CD4-positive, alpha-beta memory T cell (primary cell): ENCODE measurements around the gene LLPH. TPM values are rescaled to one million over a fixed set of nuclear protein-coding genes. Genes with fewer than 3 reads are reported as not detected.

Source experiments
- CTCF ChIA-PET: fragments of 350-600 bp; sonication (Branson Sonifier 250); formaldehyde crosslinking; loops from one replicate; lab custom pipeline; 2021; ENCODE audit warnings: inconsistent platforms; ENCODE audit not compliant: partially characterized antibody; lab: Charles Lee
- POLR2A ChIA-PET: fragments of 350-600 bp; sonication (Branson Sonifier 250); formaldehyde crosslinking; loops from one replicate; lab custom pipeline; 2021; ENCODE audit not compliant: partially characterized antibody; lab: Charles Lee
- DNase-seq, 5 donors: peaks; one replicate each; pipeline versions ENCODE4 v3.0.0 to v3.0.0-alpha.2; 2020 to 2022; ENCODE audit warnings: mixed read lengths in 1 of 5
- H3K27ac ChIP-seq: one replicate; pipeline ENCODE4 v1.7.0; 2013; ENCODE audit warnings: low read depth, low read length
- H3K27me3 ChIP-seq: 2 replicates; pipeline ENCODE4 v1.7.0; 2013; ENCODE audit warnings: mild to moderate bottlenecking, low read length, moderate library complexity; ENCODE audit not compliant: insufficient read depth
- H3K36me3 ChIP-seq: 2 replicates; pipeline ENCODE4 v1.7.0; 2013; ENCODE audit warnings: mild to moderate bottlenecking, low read length, moderate library complexity; ENCODE audit not compliant: insufficient read depth
- H3K4me1 ChIP-seq: 2 replicates; pipeline ENCODE4 v1.7.0; 2013; ENCODE audit warnings: mild to moderate bottlenecking, low read length, moderate library complexity; ENCODE audit not compliant: insufficient read depth
- H3K4me3 ChIP-seq, 2 donors: one replicate each; pipeline ENCODE4 v1.7.0; 2013; ENCODE audit warnings: low read length in 2 of 2, mild to moderate bottlenecking in 1 of 2
- H3K9me3 ChIP-seq, 2 donors: one replicate each; pipeline ENCODE4 v1.7.0; 2013; ENCODE audit warnings: low read length in 2 of 2, control low read depth in 1 of 2; ENCODE audit not compliant: control insufficient read depth in 1 of 2
- H3K27ac Mint-ChIP-seq, 7 donors: one replicate each; pipeline ENCODE4 v1.8.0; 2020 to 2021; ENCODE audit warnings: mixed read lengths in 7 of 7, mild to moderate bottlenecking in 6 of 7, inconsistent platforms in 3 of 7, moderate library complexity in 3 of 7
- H3K27me3 Mint-ChIP-seq, 2 donors: one replicate each; pipeline ENCODE4 v1.8.0; 2020 to 2021; ENCODE audit warnings: mixed read lengths in 2 of 2
- H3K36me3 Mint-ChIP-seq, 2 donors: one replicate each; pipeline ENCODE4 v1.8.0; 2020 to 2021; ENCODE audit warnings: mixed read lengths in 2 of 2, inconsistent platforms in 1 of 2, mild to moderate bottlenecking in 1 of 2
- H3K4me1 Mint-ChIP-seq, 4 donors: one replicate each; pipeline ENCODE4 v1.8.0; 2020 to 2021; ENCODE audit warnings: mixed read lengths in 4 of 4, mild to moderate bottlenecking in 1 of 4
- H3K4me3 Mint-ChIP-seq, 8 donors: one replicate each; pipeline ENCODE4 v1.8.0; 2020 to 2021; ENCODE audit warnings: mixed read lengths in 8 of 8, mild to moderate bottlenecking in 7 of 8, moderate library complexity in 6 of 8, inconsistent platforms in 3 of 8
- H3K9me3 Mint-ChIP-seq, 8 donors: one replicate each; pipeline ENCODE4 v1.8.0; 2020 to 2021; ENCODE audit warnings: mixed read lengths in 8 of 8, mild to moderate bottlenecking in 5 of 8, inconsistent platforms in 3 of 8, moderate library complexity in 1 of 8
- intact Hi-C: fragments of 100-400 bp; cut with micrococcal nuclease; formaldehyde crosslinking; loops from one replicate; pipeline ENCODE4 v1.15.1; 2023
- polyA plus RNA-seq, 2 donors: library from polyadenylated mRNA; unstranded; fragments of 300-500 nt; fragmentation: Illumina TruSeq; gene quantifications; one replicate each; pipeline ENCODE4 v1.2.3, GENCODE V29; 2021
- total RNA-seq, 2 experiments: library from RNA; stranded (reverse); gene quantifications; one replicate each; pipeline ENCODE4 v1.2.3, GENCODE V29; 2021

Gene LLPH
- total and polyA plus RNA-seq, 4 experiments from 2014 or later, result 25.8 to 35.9 (median 30.2) TPM

- Histone ChIP-seq H3K27ac (no peak overlapping the region), H3K9me3 (no peaks in the 10 kb centered on the region), H3K27me3 (no peaks in the 10 kb centered on the region), H3K4me3 (no peak overlapping the region), H3K36me3 (no peaks in the 10 kb centered on the region), H3K4me1 (no peaks in the 10 kb centered on the region)
- no peak for DNase-seq
- intact Hi-C loops, result no loop called here
- Mint-ChIP-seq H3K4me3 (no peak overlapping the region), H3K27me3 (peaks cover 28 to 30% of the 10 kb centered on the region in 2 donors), H3K4me1 (no peaks in the 10 kb centered on the region), H3K9me3 (peaks cover 0 to 19% (median 9%) of the 10 kb centered on the region in 8 donors), H3K27ac (no peak overlapping the region), H3K36me3 (no peaks in the 10 kb centered on the region)
- ChIA-PET POLR2A (no interaction called here), CTCF (interaction anchor here (0.7 to 1.8 kb wide), 2 partner anchors 1191 to 1195 kb away, joined by 3 to 8 read pairs; no protein-coding TSS in a partner anchor)
Measured at GRCh38 chr12:66085213-66085612, 45.3 kb downstream of the LLPH start.

GRCh38 chr12:66083766-66084165 is 46.8 kb downstream of the LLPH start:
- no peaks in the 10 kb centered on the region for H3K36me3 Mint-ChIP-seq
- Histone ChIP-seq H3K36me3 (no peaks in the 10 kb centered on the region), H3K9me3 (no peaks in the 10 kb centered on the region), H3K4me1 (no peaks in the 10 kb centered on the region), H3K4me3 (no peak overlapping the region), H3K27me3 (no peaks in the 10 kb centered on the region), H3K27ac (no peak overlapping the region)
- peaks cover 0 to 19% (median 9%) of the 10 kb centered on the region in 8 donors for H3K9me3 Mint-ChIP-seq
- H3K4me3 Mint-ChIP-seq, result no peak overlapping the region
- peaks cover 24 to 30% of the 10 kb centered on the region in 2 donors for H3K27me3 Mint-ChIP-seq
- no peak for DNase-seq
- H3K4me1 Mint-ChIP-seq, result no peaks in the 10 kb centered on the region
- POLR2A ChIA-PET, result no interaction called here
- CTCF ChIA-PET, result no interaction called here
- H3K27ac Mint-ChIP-seq, result no peak overlapping the region
- intact Hi-C loops, result no loop called here

- CTCF ChIA-PET, result no interaction called here
- H3K27me3 ChIP-seq, result no peaks in the 10 kb centered on the region
Measured at GRCh38 chr12:66082744-66083143, 47.8 kb downstream of the LLPH start.

DNA sequence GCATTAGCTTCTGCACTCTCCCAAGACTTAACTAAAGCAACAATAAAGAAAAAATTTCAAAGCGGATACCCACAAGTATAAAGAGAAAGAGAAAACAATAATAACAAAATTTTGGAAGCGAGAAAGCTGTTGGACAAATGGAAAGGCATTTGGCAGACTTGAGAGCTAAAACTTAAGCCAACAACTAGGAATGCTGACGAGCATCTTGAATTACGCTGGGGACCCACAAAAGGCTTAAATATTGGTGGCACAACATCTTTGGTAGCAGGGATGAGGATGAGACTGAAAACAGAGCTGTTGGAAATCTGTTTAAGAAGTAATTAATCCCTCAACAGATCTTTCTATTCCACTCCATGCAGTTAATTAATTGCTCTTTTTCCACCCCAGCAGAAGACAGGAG is 49.8 kb downstream of the LLPH start:
- CTCF ChIA-PET, result interaction anchor here (0.8 kb wide), 1 partner anchor 525 kb away, joined by 3 read pairs; no protein-coding TSS in a partner anchor
- peaks cover 22 to 29% of the 10 kb centered on the region in 2 donors for H3K27me3 Mint-ChIP-seq
- H3K27ac ChIP-seq, result no peak overlapping the region

More at GRCh38 chr12:66082744-66083143, 47.8 kb downstream of the LLPH start:
- Histone ChIP-seq H3K4me1 (no peaks in the 10 kb centered on the region), H3K27ac (no peak overlapping the region), H3K4me3 (no peak overlapping the region), H3K36me3 (no peaks in the 10 kb centered on the region), H3K9me3 (no peaks in the 10 kb centered on the region)
- Mint-ChIP-seq H3K27me3 (peaks cover 28 to 36% of the 10 kb centered on the region in 2 donors), H3K9me3 (peaks cover 0 to 19% (median 9%) of the 10 kb centered on the region in 8 donors), H3K4me3 (no peak overlapping the region), H3K4me1 (no peaks in the 10 kb centered on the region), H3K27ac (no peak overlapping the region), H3K36me3 (no peaks in the 10 kb centered on the region)
- POLR2A ChIA-PET, result no interaction called here
- intact Hi-C loops, result no loop called here
- no peak for DNase-seq

DNA sequence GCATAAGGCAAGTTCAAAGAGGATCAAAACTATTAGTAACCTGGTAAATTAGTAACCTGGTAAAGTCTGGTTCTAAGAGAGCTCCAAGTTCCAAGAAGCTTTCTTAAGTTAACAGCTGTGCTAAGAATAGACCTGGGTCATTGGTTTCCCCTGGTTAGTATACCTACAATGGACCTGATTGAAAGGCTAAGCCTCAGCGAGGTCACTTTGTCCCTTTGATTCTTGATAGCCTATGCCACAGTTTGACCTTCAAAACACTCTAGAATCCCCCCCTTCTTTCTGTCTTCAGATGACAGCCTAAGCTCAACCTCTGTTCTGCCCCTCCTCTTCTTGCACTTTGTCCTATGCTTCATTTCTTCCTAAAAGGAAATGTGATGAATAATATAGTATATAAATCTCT is 53.0 kb downstream of the LLPH start:
- intact Hi-C loops, result no loop called here
- H3K4me1 ChIP-seq, result no peaks in the 10 kb centered on the region
- POLR2A ChIA-PET, result no interaction called here
- H3K27ac Mint-ChIP-seq, result no peak overlapping the region
- no peaks in the 10 kb centered on the region for H3K36me3 ChIP-seq
- peaks cover 0 to 2% (median 0%) of the 10 kb centered on the region in 8 donors for H3K9me3 Mint-ChIP-seq
- no peak overlapping the region for H3K27ac ChIP-seq
- H3K4me1 Mint-ChIP-seq, result no peaks in the 10 kb centered on the region
- peaks cover 28 to 30% of the 10 kb centered on the region in 2 donors for H3K27me3 Mint-ChIP-seq
- DNase-seq, result no peak
- CTCF ChIA-PET, result interaction anchor here (1.2 kb wide), 1 partner anchor 10 kb away, joined by 4 read pairs; no protein-coding TSS in a partner anchor
- H3K4me3 Mint-ChIP-seq, result no peak overlapping the region
- no peaks in the 10 kb centered on the region for H3K27me3 ChIP-seq
- no peaks in the 10 kb centered on the region for H3K36me3 Mint-ChIP-seq
- H3K4me3 ChIP-seq, result no peak overlapping the region
- no peaks in the 10 kb centered on the region for H3K9me3 ChIP-seq

More for the DNA sequence above, 49.8 kb downstream of the LLPH start:
- H3K36me3 ChIP-seq, result no peaks in the 10 kb centered on the region
- H3K27me3 ChIP-seq, result no peaks in the 10 kb centered on the region
- H3K4me1 ChIP-seq, result no peaks in the 10 kb centered on the region
- intact Hi-C loops, result no loop called here
- Mint-ChIP-seq H3K4me3 (no peak overlapping the region), H3K9me3 (peaks cover 0 to 17% (median 9%) of the 10 kb centered on the region in 8 donors), H3K27ac (peak overlapping the region in 1 of 7 donors; percentile 62), H3K4me1 (no peaks in the 10 kb centered on the region), H3K36me3 (no peaks in the 10 kb centered on the region)
- POLR2A ChIA-PET, result no interaction called here
- no peak overlapping the region for H3K4me3 ChIP-seq
- no peaks in the 10 kb centered on the region for H3K9me3 ChIP-seq
- DNase-seq, result no peak

DNA sequence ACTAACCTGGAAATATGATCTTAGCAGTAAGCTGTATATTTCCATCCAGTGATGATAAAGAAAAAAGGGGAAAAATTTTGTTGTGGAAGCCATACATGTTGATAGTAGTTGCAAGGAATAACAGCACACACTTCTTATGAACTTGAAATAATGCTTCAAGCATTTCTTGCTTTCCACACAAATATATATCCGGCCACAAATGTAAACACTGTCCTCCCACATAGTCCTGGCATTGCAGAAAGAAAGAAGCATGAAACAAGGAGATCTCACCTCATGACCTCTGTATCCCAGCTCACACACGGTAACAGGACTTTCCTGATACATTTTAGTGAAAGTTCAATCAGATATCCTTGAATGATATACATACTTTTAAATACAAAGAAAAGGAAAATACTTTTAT is 56.0 kb downstream of the LLPH start:
- H3K27me3 Mint-ChIP-seq, result peaks cover 18 to 19% of the 10 kb centered on the region in 2 donors

DNA sequence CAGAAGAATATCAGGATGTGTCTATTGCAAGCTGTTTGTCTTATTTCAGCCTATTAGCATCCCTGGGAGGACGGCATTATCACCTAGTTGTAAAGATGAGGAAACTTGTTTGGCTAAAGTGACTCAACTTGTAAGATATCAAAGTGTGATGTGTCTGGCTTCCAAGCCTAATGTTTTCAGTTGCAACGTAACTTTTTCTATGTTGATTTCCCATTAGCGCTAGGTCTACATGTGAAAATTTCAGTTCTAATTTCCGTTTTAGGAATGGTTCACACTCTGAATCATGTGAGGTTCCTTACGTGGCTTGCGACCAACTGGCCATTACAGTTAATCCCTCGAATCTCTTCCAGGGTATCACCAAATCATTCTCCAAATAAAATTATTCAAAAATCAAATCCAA is 58.0 kb downstream of the LLPH start:
- no peak overlapping the region for H3K27ac ChIP-seq

More for the DNA sequence above, 56.0 kb downstream of the LLPH start:
- Histone ChIP-seq H3K27me3 (no peaks in the 10 kb centered on the region), H3K27ac (no peak overlapping the region), H3K4me1 (no peaks in the 10 kb centered on the region), H3K36me3 (no peaks in the 10 kb centered on the region), H3K9me3 (no peaks in the 10 kb centered on the region), H3K4me3 (no peak overlapping the region)
- no peak for DNase-seq
- no peaks in the 10 kb centered on the region for H3K36me3 Mint-ChIP-seq
- no peak overlapping the region for H3K4me3 Mint-ChIP-seq
- no peaks in the 10 kb centered on the region for H3K9me3 Mint-ChIP-seq
- CTCF ChIA-PET, result no interaction called here
- no peak overlapping the region for H3K27ac Mint-ChIP-seq
- no peaks in the 10 kb centered on the region for H3K4me1 Mint-ChIP-seq
- POLR2A ChIA-PET, result no interaction called here
- intact Hi-C loops, result no loop called here

More for the DNA sequence above, 58.0 kb downstream of the LLPH start:
- Histone ChIP-seq H3K4me3 (no peak overlapping the region), H3K4me1 (no peaks in the 10 kb centered on the region), H3K27me3 (no peaks in the 10 kb centered on the region), H3K9me3 (no peaks in the 10 kb centered on the region), H3K36me3 (no peaks in the 10 kb centered on the region)
- Mint-ChIP-seq H3K36me3 (no peaks in the 10 kb centered on the region), H3K9me3 (no peaks in the 10 kb centered on the region), H3K4me3 (no peak overlapping the region), H3K27me3 (peaks cover 8 to 9% of the 10 kb centered on the region in 2 donors), H3K4me1 (no peaks in the 10 kb centered on the region), H3K27ac (no peak overlapping the region)
- intact Hi-C loops, result no loop called here
- DNase-seq, result no peak
- ChIA-PET CTCF (no interaction called here), POLR2A (no interaction called here)
